Type B pancreatic cell (in vitro differentiated cells): ENCODE results near the gene ALKBH6. TPM values are rescaled to one million over a fixed set of nuclear protein-coding genes. Genes with fewer than 3 reads are reported as not detected.

Source experiments
- DNase-seq: peaks from one replicate; pipeline ENCODE4 v3.0.0; 2021; ENCODE audit warnings: mixed read lengths; ENCODE audit not compliant: unreplicated experiment; ENCODE audit errors: extremely low spot score
- H3K27ac Mint-ChIP-seq: 2 replicates; pipeline ENCODE4 v1.8.0; 2021; ENCODE audit warnings: mild to moderate bottlenecking, mixed read lengths
- H3K27me3 Mint-ChIP-seq: 2 replicates; pipeline ENCODE4 v1.8.0; 2021; ENCODE audit warnings: mixed read lengths
- H3K36me3 Mint-ChIP-seq: 2 replicates; pipeline ENCODE4 v1.8.0; 2021; ENCODE audit warnings: mixed read lengths
- H3K4me1 Mint-ChIP-seq: one replicate; pipeline ENCODE4 v1.8.0; 2021; ENCODE audit warnings: mixed read lengths; ENCODE audit not compliant: unreplicated experiment
- H3K4me3 Mint-ChIP-seq: 2 replicates; pipeline ENCODE4 v1.8.0; 2021; ENCODE audit warnings: mild to moderate bottlenecking, mixed read lengths
- H3K9me3 Mint-ChIP-seq: 2 replicates; pipeline ENCODE4 v1.8.0; 2021; ENCODE audit warnings: mixed read lengths
- long read RNA-seq: library from polyadenylated mRNA; unstranded; transcript quantifications from one replicate; pipeline ENCODE4 v2.0.0, GENCODE V29; 2020
- total RNA-seq: library from RNA; stranded (reverse); gene quantifications from 2 replicates; pipeline ENCODE4 v1.2.1, GENCODE V29; 2021; ENCODE audit warnings: low replicate concordance
- TF ChIP-seq, protein P1 (sequence below): fragments of 200-600 bp; sonication (generic); conservative IDR thresholded peaks from 2 replicates; pipeline ENCODE4 v1.5.0; 2021; ENCODE audit warnings: antibody characterized with exemption, mild to moderate bottlenecking

The ALKBH6 gene
- total RNA-seq = 17.8 and 24.8 TPM in 2 replicates
- long read RNA-seq, partial matches to known transcripts = 0 of 1 reads
- long read RNA-seq, other reads (novel, unspliced or antisense) = 1 of 1 reads

- no peaks in the 10 kb centered on the region for H3K27me3 Mint-ChIP-seq
Measured at GRCh38 chr19:36014012-36014924, at the start of gene ALKBH6. Gene ALKBH6, minus strand, starts transcription at chr19:36014213. Its CDS starts 816 bp downstream, at chr19:36013397.

DNA sequence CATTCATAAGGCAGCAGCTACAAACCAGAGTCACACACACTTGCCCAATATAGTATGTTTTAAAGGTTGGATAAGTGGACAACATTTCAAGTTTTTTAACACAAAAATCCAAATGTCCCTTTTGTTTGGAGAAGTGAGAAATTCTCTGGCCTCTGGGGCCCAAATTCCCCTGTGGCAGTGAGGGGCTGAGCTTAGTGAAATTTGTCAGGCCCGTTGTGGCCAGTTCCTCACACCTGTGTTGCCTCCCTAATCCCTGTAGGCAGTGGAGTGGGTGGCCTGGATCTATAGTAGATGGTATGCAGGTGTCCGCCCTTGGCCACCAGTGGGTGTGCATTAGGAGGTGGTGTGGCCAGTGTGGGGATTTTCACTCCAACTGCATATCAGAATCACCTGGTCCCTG is 47.4 kb upstream of the ALKBH6 start:
- DNase-seq = no peak
- Mint-ChIP-seq H3K4me3 (no peak overlapping the region), H3K36me3 (no peaks in the 10 kb centered on the region), H3K27ac (no peak overlapping the region), H3K9me3 (no peaks in the 10 kb centered on the region), H3K4me1 (peaks cover 2% of the 10 kb centered on the region), H3K27me3 (no peaks in the 10 kb centered on the region)
- TF ChIP-seq, protein P1, sequence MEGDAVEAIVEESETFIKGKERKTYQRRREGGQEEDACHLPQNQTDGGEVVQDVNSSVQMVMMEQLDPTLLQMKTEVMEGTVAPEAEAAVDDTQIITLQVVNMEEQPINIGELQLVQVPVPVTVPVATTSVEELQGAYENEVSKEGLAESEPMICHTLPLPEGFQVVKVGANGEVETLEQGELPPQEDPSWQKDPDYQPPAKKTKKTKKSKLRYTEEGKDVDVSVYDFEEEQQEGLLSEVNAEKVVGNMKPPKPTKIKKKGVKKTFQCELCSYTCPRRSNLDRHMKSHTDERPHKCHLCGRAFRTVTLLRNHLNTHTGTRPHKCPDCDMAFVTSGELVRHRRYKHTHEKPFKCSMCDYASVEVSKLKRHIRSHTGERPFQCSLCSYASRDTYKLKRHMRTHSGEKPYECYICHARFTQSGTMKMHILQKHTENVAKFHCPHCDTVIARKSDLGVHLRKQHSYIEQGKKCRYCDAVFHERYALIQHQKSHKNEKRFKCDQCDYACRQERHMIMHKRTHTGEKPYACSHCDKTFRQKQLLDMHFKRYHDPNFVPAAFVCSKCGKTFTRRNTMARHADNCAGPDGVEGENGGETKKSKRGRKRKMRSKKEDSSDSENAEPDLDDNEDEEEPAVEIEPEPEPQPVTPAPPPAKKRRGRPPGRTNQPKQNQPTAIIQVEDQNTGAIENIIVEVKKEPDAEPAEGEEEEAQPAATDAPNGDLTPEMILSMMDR = no peak

More at GRCh38 chr19:36014012-36014924, at the start of gene ALKBH6:
- Mint-ChIP-seq H3K4me3 (peak within 1 kb of the TSS; percentile 99), H3K4me1 (peaks cover 24% of the 10 kb centered on the region), H3K27ac (peak within 1 kb of the TSS; percentile 92), H3K9me3 (no peaks in the 10 kb centered on the region), H3K36me3 (peaks cover 4% of the 10 kb centered on the region)
- TF ChIP-seq, protein P1 = peak; percentile 40
- DNase-seq = peak; percentile 98

DNA sequence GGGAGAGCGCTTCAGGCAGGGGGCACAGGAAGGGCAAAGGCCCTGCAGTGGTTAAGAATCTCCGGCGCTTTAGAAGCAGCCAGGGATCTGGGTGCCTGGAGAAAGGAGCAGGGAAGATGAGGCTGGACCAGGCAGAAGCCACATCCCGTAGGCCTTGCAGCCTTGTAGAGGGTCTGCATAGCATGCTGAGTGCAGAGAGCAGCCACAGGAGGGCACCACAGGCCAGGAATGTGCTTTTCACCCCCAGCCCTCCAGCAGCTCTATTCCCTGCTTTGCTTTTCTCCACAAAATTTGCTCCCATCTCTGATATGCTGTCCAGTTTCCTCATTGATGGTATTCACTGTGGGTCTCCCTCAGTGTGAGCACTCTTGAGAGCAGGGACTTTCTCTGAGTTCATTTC is 46.4 kb upstream of the ALKBH6 start:
- H3K4me1 Mint-ChIP-seq = peaks cover 5% of the 10 kb centered on the region
- TF ChIP-seq, protein P1 = peak; percentile 63
- H3K9me3 Mint-ChIP-seq = no peaks in the 10 kb centered on the region
- no peak overlapping the region for H3K27ac Mint-ChIP-seq
- no peaks in the 10 kb centered on the region for H3K27me3 Mint-ChIP-seq
- H3K4me3 Mint-ChIP-seq = no peak overlapping the region
- DNase-seq = no peak
- no peaks in the 10 kb centered on the region for H3K36me3 Mint-ChIP-seq

- Mint-ChIP-seq H3K4me3 (no peak overlapping the region), H3K27ac (no peak overlapping the region), H3K36me3 (no peaks in the 10 kb centered on the region), H3K27me3 (no peaks in the 10 kb centered on the region), H3K4me1 (peaks cover 5% of the 10 kb centered on the region), H3K9me3 (no peaks in the 10 kb centered on the region)
- DNase-seq = no peak
- TF ChIP-seq, protein P1 = no peak
Measured at GRCh38 chr19:36059180-36059910, 45.3 kb upstream of the ALKBH6 start.

GRCh38 chr19:36058481-36059179 is 44.6 kb upstream of the ALKBH6 start:
- Mint-ChIP-seq H3K27me3 (no peaks in the 10 kb centered on the region), H3K4me1 (peaks cover 8% of the 10 kb centered on the region), H3K4me3 (peak overlapping the region; percentile 9), H3K9me3 (no peaks in the 10 kb centered on the region), H3K27ac (no peak overlapping the region), H3K36me3 (no peaks in the 10 kb centered on the region)
- no peak for DNase-seq
- TF ChIP-seq, protein P1 = no peak
